Ovary (tissue), 3 donors: ENCODE data around the gene SIK1.
"Not testable (repeated sequence)": the region's sequence is repeated elsewhere in the genome, so short reads cannot be mapped to it uniquely, and the experiment has no call there.

Experiments
- CTCF ChIP-seq, 3 donors: fragments of 450-650 bp in 2 of 3; fragments of 200-600 bp in 1 of 3; IDR thresholded peaks; one replicate each; pipeline versions ENCODE4 v1.5.1 to v1.8.0; 2016 to 2022; ENCODE audit warnings: antibody characterized with exemption in 3 of 3, mild to moderate bottlenecking in 1 of 3
- POLR2A ChIP-seq: fragments of 450-650 bp; IDR thresholded peaks from one replicate; pipeline ENCODE4 v1.6.1; 2017; ENCODE audit warnings: antibody characterized with exemption, mild to moderate bottlenecking, moderate library complexity
- donor health status: DM: no; HTN: no; CAD: no.

GRCh38 chr21:43379626-43380122 lies 47.3 kb downstream of the SIK1 start:
- TF ChIP-seq CTCF (IDR thresholded peaks at IDR 0.05); POLR2A: not testable (repeated sequence)
